Smooth muscle cell (in vitro differentiated cells): ENCODE results near the gene CACNA1E. TPM values are rescaled to one million over a fixed set of nuclear protein-coding genes. Genes with fewer than 3 reads are reported as not detected.

Experiments
- DNase-seq: peaks from one replicate; lab custom pipeline; 2025; ENCODE audit not compliant: unreplicated experiment; lab: John Stamatoyannopoulos, UW
- H2AFZ ChIP-seq: fragments of 200-600 bp; sonication (generic); 2 replicates; pipeline ENCODE4 v1.6.0; 2016; ENCODE audit warnings: antibody characterized with exemption, low read depth, mild to moderate bottlenecking
- H3F3A ChIP-seq: fragments of 200-600 bp; sonication (generic); 2 replicates; pipeline ENCODE4 v1.6.0; 2017; ENCODE audit warnings: antibody characterized with exemption, low read depth
- H3K27ac ChIP-seq: fragments of 200-600 bp; sonication (generic); 2 replicates; pipeline ENCODE4 v1.5.1; 2016; ENCODE audit warnings: low read depth, mild to moderate bottlenecking
- H3K27me3 ChIP-seq: fragments of 200-600 bp; sonication (generic); 2 replicates; pipeline ENCODE4 v1.6.1; 2016; ENCODE audit warnings: low read depth, mild to moderate bottlenecking
- H3K36me3 ChIP-seq: fragments of 200-600 bp; sonication (generic); 2 replicates; pipeline ENCODE4 v1.5.1; 2016; ENCODE audit warnings: low read depth
- H3K4me1 ChIP-seq: fragments of 200-600 bp; sonication (generic); 2 replicates; pipeline ENCODE4 v1.5.1; 2016; ENCODE audit warnings: low read depth
- H3K4me2 ChIP-seq: fragments of 200-600 bp; sonication (generic); 2 replicates; pipeline ENCODE4 v1.6.0; 2016; ENCODE audit warnings: mild to moderate bottlenecking
- H3K4me3 ChIP-seq: fragments of 200-600 bp; sonication (generic); 2 replicates; pipeline ENCODE4 v1.5.1; 2016; ENCODE audit warnings: mild to moderate bottlenecking
- H3K79me2 ChIP-seq: fragments of 200-600 bp; sonication (generic); 2 replicates; pipeline ENCODE4 v1.6.0; 2016; ENCODE audit warnings: low read depth, mild to moderate bottlenecking
- H3K9ac ChIP-seq: fragments of 200-600 bp; sonication (generic); 2 replicates; pipeline ENCODE4 v1.6.0; 2016; ENCODE audit warnings: low read depth
- H3K9me3 ChIP-seq: fragments of 200-600 bp; sonication (generic); replicated peaks from 2 replicates; pipeline ENCODE4 v1.5.1; 2016; ENCODE audit warnings: low read depth
- H4K20me1 ChIP-seq: fragments of 200-600 bp; sonication (generic); 2 replicates; pipeline ENCODE4 v1.6.0; 2016; ENCODE audit warnings: low read depth
- CTCF ChIP-seq: fragments of 200-600 bp; sonication (generic); IDR thresholded peaks from 2 replicates; pipeline ENCODE4 v1.5.1; 2017; ENCODE audit warnings: borderline replicate concordance, mild to moderate bottlenecking, antibody characterized with exemption; ENCODE audit not compliant: insufficient read depth, poor library complexity, severe bottlenecking
- WGBS: methylation state at CpG from one replicate; pipeline ENCODE4 v1.1.7; 2016; ENCODE audit warnings: low lambda C conversion rate; 5-methylcytosine and 5-hydroxymethylcytosine counted together
- polyA plus RNA-seq: library from polyadenylated mRNA; unstranded; fragments of >200 nt; fragmentation: Nextera tagmentation; extraction: Ambion mirVana; gene quantifications from 2 replicates; pipeline ENCODE4 v1.2.1, GENCODE V29; 2016
- total RNA-seq: library from RNA; depleted of rRNA; stranded (reverse); fragments of >200 nt; gene quantifications from 2 replicates; pipeline ENCODE4 v1.2.3, GENCODE V29; 2014

Gene CACNA1E
- total and polyA plus RNA-seq, 2 experiments from 2014 or later = not detected

GRCh38 chr1:181630838-181631237 is 147.5 kb downstream of the CACNA1E start:
- Histone ChIP-seq H3F3A (no peaks in the 10 kb centered on the region), H3K9ac (no peak overlapping the region), H3K27ac (no peak overlapping the region), H3K4me2 (no peak overlapping the region), H4K20me1 (no peaks in the 10 kb centered on the region), H3K4me3 (no peak overlapping the region), H3K4me1 (no peaks in the 10 kb centered on the region), H3K27me3 (no peaks in the 10 kb centered on the region), H3K9me3 (no peaks in the 10 kb centered on the region), H3K36me3 (no peaks in the 10 kb centered on the region), H3K79me2 (no peaks in the 10 kb centered on the region), H2AFZ (no peak overlapping the region)
- no peak for TF ChIP-seq CTCF
- no peak for DNase-seq
- 94% methylated on average over 3 of the region's 3 CpGs for WGBS

GRCh38 chr1:181632492-181632891 is 149.2 kb downstream of the CACNA1E start:
- Histone ChIP-seq H3K79me2 (no peaks in the 10 kb centered on the region), H3K27me3 (no peaks in the 10 kb centered on the region), H3K27ac (no peak overlapping the region), H3K4me3 (no peak overlapping the region), H3F3A (no peaks in the 10 kb centered on the region), H3K36me3 (no peaks in the 10 kb centered on the region), H2AFZ (no peak overlapping the region), H3K9ac (no peak overlapping the region), H3K4me2 (no peak overlapping the region), H3K9me3 (no peaks in the 10 kb centered on the region), H4K20me1 (no peaks in the 10 kb centered on the region), H3K4me1 (no peaks in the 10 kb centered on the region)
- no peak for TF ChIP-seq CTCF
- DNase-seq = no peak
- 78% methylated on average over 1 of the region's 1 CpG for WGBS

GRCh38 chr1:181632960-181633359 is 149.6 kb downstream of the CACNA1E start:
- WGBS = 86% methylated on average over 6 of the region's 6 CpGs
- H3K9me3 ChIP-seq = no peaks in the 10 kb centered on the region
- no peaks in the 10 kb centered on the region for H3K4me1 ChIP-seq
- no peaks in the 10 kb centered on the region for H4K20me1 ChIP-seq
- H2AFZ ChIP-seq = no peak overlapping the region
- H3K27me3 ChIP-seq = no peaks in the 10 kb centered on the region
- no peak overlapping the region for H3K4me3 ChIP-seq
- no peak overlapping the region for H3K9ac ChIP-seq
- no peaks in the 10 kb centered on the region for H3K79me2 ChIP-seq
- no peak for TF ChIP-seq CTCF
- DNase-seq = no peak
- H3K36me3 ChIP-seq = no peaks in the 10 kb centered on the region
- no peak overlapping the region for H3K4me2 ChIP-seq
- H3F3A ChIP-seq = no peaks in the 10 kb centered on the region
- H3K27ac ChIP-seq = no peak overlapping the region

GRCh38 chr1:181635110-181635509 is 151.8 kb downstream of the CACNA1E start:
- no peaks in the 10 kb centered on the region for H3K79me2 ChIP-seq
- no peak overlapping the region for H3K27ac ChIP-seq
- no peaks in the 10 kb centered on the region for H3K27me3 ChIP-seq
- TF ChIP-seq CTCF = no peak
- no peak overlapping the region for H3K4me3 ChIP-seq
- no peaks in the 10 kb centered on the region for H3K36me3 ChIP-seq
- 64% methylated on average over 1 of the region's 1 CpG for WGBS
- H2AFZ ChIP-seq = no peak overlapping the region
- no peak for DNase-seq
- H3F3A ChIP-seq = no peaks in the 10 kb centered on the region
- H3K4me1 ChIP-seq = no peaks in the 10 kb centered on the region
- H3K9me3 ChIP-seq = no peaks in the 10 kb centered on the region
- no peak overlapping the region for H3K4me2 ChIP-seq
- H4K20me1 ChIP-seq = no peaks in the 10 kb centered on the region
- H3K9ac ChIP-seq = no peak overlapping the region
